Hepatic stellate cell (primary cell): Measurements from ENCODE around the gene MAML3.
A peak's percentile ranks its signal among the peaks of the same experiment; 100 is the strongest.

Experiments used
- DNase-seq: peaks from one replicate; pipeline ENCODE4 v3.0.0; 2011; ENCODE audit warnings: low spot score

MAML3 gene

GRCh38 chr4:140046016-140046415 lies 108.0 kb downstream of the MAML3 start:
- DNase-seq: no peak

GRCh38 chr4:140044337-140044902 lies 109.6 kb downstream of the MAML3 start:
- DNase-seq: no peak

- no peak for DNase-seq
Measured at GRCh38 chr4:140042634-140043033, 111.3 kb downstream of the MAML3 start.

GRCh38 chr4:140038031-140038533 lies 115.9 kb downstream of the MAML3 start:
- DNase-seq: peak; percentile 12

- peak; percentile 63 for DNase-seq
Measured at GRCh38 chr4:140037353-140038030, 116.5 kb downstream of the MAML3 start.

- DNase-seq: no peak
Measured at GRCh38 chr4:140031706-140032105, 122.3 kb downstream of the MAML3 start.

- no peak for DNase-seq
Measured at GRCh38 chr4:140031061-140031460, 122.9 kb downstream of the MAML3 start.

GRCh38 chr4:140028676-140029517 lies 125.1 kb downstream of the MAML3 start:
- no peak for DNase-seq

- no peak for DNase-seq
Measured at GRCh38 chr4:140028101-140028500, 125.9 kb downstream of the MAML3 start.

- DNase-seq: no peak
Measured at GRCh38 chr4:140027101-140027500, 126.9 kb downstream of the MAML3 start.

- no peak for DNase-seq
Measured at GRCh38 chr4:140025470-140025869, 128.5 kb downstream of the MAML3 start.

- no peak for DNase-seq
Measured at GRCh38 chr4:140020457-140021361, 133.3 kb downstream of the MAML3 start.

- DNase-seq: no peak
Measured at GRCh38 chr4:140019619-140020347, 134.2 kb downstream of the MAML3 start.

- DNase-seq: no peak
Measured at GRCh38 chr4:140018931-140019618, 134.9 kb downstream of the MAML3 start.

- DNase-seq: no peak
Measured at GRCh38 chr4:140014284-140014683, 139.7 kb downstream of the MAML3 start.

GRCh38 chr4:140012688-140013486 lies 141.1 kb downstream of the MAML3 start:
- peak; percentile 56 for DNase-seq

GRCh38 chr4:140005699-140006098 lies 148.3 kb downstream of the MAML3 start:
- DNase-seq: no peak

- no peak for DNase-seq
Measured at GRCh38 chr4:140004922-140005627, 148.9 kb downstream of the MAML3 start.

- DNase-seq: peak; percentile 50
Measured at GRCh38 chr4:140004549-140004895, 149.5 kb downstream of the MAML3 start.
